HepG2 (cell line): ENCODE measurements around the gene BOD1. TPM values are rescaled to one million over a fixed set of nuclear protein-coding genes. Genes with fewer than 3 reads are reported as not detected.

Source experiments
- ADNP ChIP-seq: sonication (generic); formaldehyde crosslinking; IDR thresholded peaks from 2 replicates; pipeline ENCODE4 v1.4.0; 2020; ENCODE audit warnings: missing genetic modification reagents
- CHD2 ChIP-seq: IDR thresholded peaks from 2 replicates; pipeline ENCODE4 v1.6.1; 2011; ENCODE audit warnings: low read depth, low read length, improper control_type of control experiment
- FOXA3 ChIP-seq: IDR thresholded peaks from 2 replicates; pipeline ENCODE4 v1.6.1; 2016; ENCODE audit warnings: missing genetic modification reagents, missing compliant biosample characterization
- GABPA ChIP-seq, 2 experiments: IDR thresholded peaks; 2 replicates each; pipeline ENCODE4 v1.6.1; 2011 to 2016; ENCODE audit warnings: low read depth in 2 of 2, low read length in 1 of 2, missing biosample characterization in 1 of 2, missing genetic modification characterization in 1 of 2
- NFRKB ChIP-seq: fragments of 450-650 bp; IDR thresholded peaks from 2 replicates; pipeline ENCODE4 v1.6.1; 2017
- NR2C2 ChIP-seq: sonication (generic); formaldehyde crosslinking; IDR thresholded peaks from 2 replicates; pipeline ENCODE4 v1.4.0; 2020; ENCODE audit warnings: missing genetic modification reagents, mild to moderate bottlenecking, moderate library complexity, borderline replicate concordance
- PHF5A ChIP-seq: IDR thresholded peaks from one replicate; pipeline ENCODE4 v1.6.1; 2018; ENCODE audit warnings: low read depth, missing genetic modification reagents; ENCODE audit not compliant: unreplicated experiment
- RARG ChIP-seq: sonication (generic); formaldehyde crosslinking; IDR thresholded peaks from 2 replicates; pipeline ENCODE4 v1.4.0; 2020; ENCODE audit warnings: low read depth, mild to moderate bottlenecking, missing genetic modification reagents
- SIN3A ChIP-seq: IDR thresholded peaks from 2 replicates; pipeline ENCODE4 v1.6.1; 2011; ENCODE audit warnings: low read depth, mild to moderate bottlenecking, control low read depth, low read length, borderline replicate concordance
- SP5 ChIP-seq: IDR thresholded peaks from 2 replicates; pipeline ENCODE4 v1.6.1; 2016; ENCODE audit warnings: low read depth, borderline replicate concordance
- SSRP1 ChIP-seq: IDR thresholded peaks from 2 replicates; pipeline ENCODE4 v1.6.1; 2016; ENCODE audit warnings: control low read depth
- TRIM24 ChIP-seq: sonication (generic); formaldehyde crosslinking; IDR thresholded peaks from 2 replicates; pipeline ENCODE4 v1.8.0; 2022; ENCODE audit warnings: mild to moderate bottlenecking, missing genetic modification reagents
- ZBTB42 ChIP-seq: sonication (generic); formaldehyde crosslinking; IDR thresholded peaks from 2 replicates; pipeline ENCODE4 v1.5.0; 2020; ENCODE audit warnings: mild to moderate bottlenecking, missing genetic modification reagents
- ZFP90 ChIP-seq: sonication (generic); formaldehyde crosslinking; IDR thresholded peaks from 2 replicates; pipeline ENCODE4 v1.8.0; 2022; ENCODE audit warnings: missing genetic modification reagents, mild to moderate bottlenecking, inconsistent platforms, borderline replicate concordance
- ZNF124 ChIP-seq: sonication (generic); formaldehyde crosslinking; IDR thresholded peaks from 2 replicates; pipeline ENCODE4 v1.4.0; 2020; ENCODE audit warnings: missing genetic modification reagents
- ZNF160 ChIP-seq: sonication (generic); formaldehyde crosslinking; IDR thresholded peaks from 2 replicates; pipeline ENCODE4 v1.8.0; 2022; ENCODE audit warnings: mild to moderate bottlenecking, inconsistent platforms, missing genetic modification reagents
- ZNF280B ChIP-seq: sonication (generic); formaldehyde crosslinking; IDR thresholded peaks from 2 replicates; pipeline ENCODE4 v1.5.0; 2020; ENCODE audit warnings: missing genetic modification reagents, mild to moderate bottlenecking, borderline replicate concordance
- ZNF335 ChIP-seq: sonication (generic); formaldehyde crosslinking; IDR thresholded peaks from 2 replicates; pipeline ENCODE4 v1.4.0; 2020; ENCODE audit warnings: missing genetic modification reagents
- ZNF530 ChIP-seq: sonication (generic); formaldehyde crosslinking; IDR thresholded peaks from 2 replicates; pipeline ENCODE4 v1.5.0; 2020; ENCODE audit warnings: low read depth, mild to moderate bottlenecking, missing genetic modification reagents
- ZNF629 ChIP-seq: sonication (generic); formaldehyde crosslinking; conservative IDR thresholded peaks from 2 replicates; pipeline ENCODE4 v1.5.0; 2020; ENCODE audit warnings: missing genetic modification reagents
- ZSCAN9 ChIP-seq: IDR thresholded peaks from 2 replicates; pipeline ENCODE4 v1.6.1; 2016; ENCODE audit warnings: borderline replicate concordance
- polyA plus RNA-seq, 8 experiments: library from polyadenylated mRNA; depleted of rRNA in 3 of 8; stranded (reverse) in 7 of 8; unstranded in 1 of 8; fragments of >200 nt; fragmentation: Illumina TruSeq in 4 of 8; extraction: Trizol in 4 of 8; gene quantifications; 2 replicates each; pipeline versions ENCODE4 v1.2.1 to v1.2.3, GENCODE V29; 2011 to 2016; ENCODE audit warnings: low read depth in 4 of 8, missing spikeins in 1 of 8, mixed read lengths in 1 of 8; ENCODE audit not compliant: insufficient read depth in 1 of 8
- total RNA-seq, 5 experiments: library from RNA; depleted of rRNA; stranded (reverse); fragments of >200 nt; fragmentation: Illumina TruSeq; extraction: Trizol; gene quantifications; 2 replicates each; pipeline ENCODE4 v1.2.3, GENCODE V29; 2016; ENCODE audit warnings: low read depth in 1 of 5
- TF ChIP-seq, protein P1 (sequence below): sonication (generic); formaldehyde crosslinking; IDR thresholded peaks from 2 replicates; pipeline ENCODE4 v1.5.0; 2020; ENCODE audit warnings: missing genetic modification reagents
- TF ChIP-seq, protein P2 (sequence below): sonication (generic); formaldehyde crosslinking; IDR thresholded peaks from 2 replicates; pipeline ENCODE4 v1.8.0; 2022; ENCODE audit warnings: missing genetic modification reagents, mild to moderate bottlenecking, inconsistent platforms, borderline replicate concordance

The BOD1 gene
- total and polyA plus RNA-seq, 2 of the 13 experiments (the other 11 are each of a cell fraction or from before 2014, with no cell fraction given): 81.5 to 103 TPM

GRCh38 chr5:173616577-173617118, at the start of gene BOD1 (continued):
- TF ChIP-seq PHF5A (CRISPR knock-in tag) (no peak), ZBTB42 (CRISPR knock-in tag) (0 out of 2 replicates have a peak, but pooled peaks have one; percentile 38), SIN3A (peak; percentile 69; the same call in 1 of the 2 replicates), GABPA (IDR thresholded peaks at IDR 0.05; ENCODE audit: low read depth, low read length) (no peak; the same call in 1 of the 2 replicates), GABPA (CRISPR knock-in tag; IDR thresholded peaks at IDR 0.05; ENCODE audit: low read depth) (peak; percentile 71; the same call in 1 of the 2 replicates), ZNF124 (CRISPR knock-in tag) (peak; percentile 42), RARG (CRISPR knock-in tag) (no peak), ZNF629 (no peak), SSRP1 (CRISPR knock-in tag) (no peak), ADNP (CRISPR knock-in tag) (no peak), ZNF530 (CRISPR knock-in tag) (no peak), TRIM24 (CRISPR knock-in tag) (no peak), ZNF280B (CRISPR knock-in tag) (no peak; the same call in 1 of the 2 replicates), SP5 (CRISPR knock-in tag) (peak; percentile 88), ZNF335 (CRISPR knock-in tag) (peak; percentile 64; the same call in 1 of the 2 replicates), FOXA3 (CRISPR knock-in tag) (peak; percentile 36; the same call in 1 of the 2 replicates), ZNF160 (CRISPR knock-in tag) (no peak), NFRKB (no peak), ZFP90 (CRISPR knock-in tag) (no peak; the same call in 1 of the 2 replicates), CHD2 (peak; percentile 56; the same call in 1 of the 2 replicates), NR2C2 (CRISPR knock-in tag) (peak; percentile 88), ZSCAN9 (no peak)
- TF ChIP-seq, protein P1, sequence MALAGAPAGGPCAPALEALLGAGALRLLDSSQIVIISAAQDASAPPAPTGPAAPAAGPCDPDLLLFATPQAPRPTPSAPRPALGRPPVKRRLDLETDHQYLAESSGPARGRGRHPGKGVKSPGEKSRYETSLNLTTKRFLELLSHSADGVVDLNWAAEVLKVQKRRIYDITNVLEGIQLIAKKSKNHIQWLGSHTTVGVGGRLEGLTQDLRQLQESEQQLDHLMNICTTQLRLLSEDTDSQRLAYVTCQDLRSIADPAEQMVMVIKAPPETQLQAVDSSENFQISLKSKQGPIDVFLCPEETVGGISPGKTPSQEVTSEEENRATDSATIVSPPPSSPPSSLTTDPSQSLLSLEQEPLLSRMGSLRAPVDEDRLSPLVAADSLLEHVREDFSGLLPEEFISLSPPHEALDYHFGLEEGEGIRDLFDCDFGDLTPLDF: peak; percentile 76
- TF ChIP-seq, protein P2, sequence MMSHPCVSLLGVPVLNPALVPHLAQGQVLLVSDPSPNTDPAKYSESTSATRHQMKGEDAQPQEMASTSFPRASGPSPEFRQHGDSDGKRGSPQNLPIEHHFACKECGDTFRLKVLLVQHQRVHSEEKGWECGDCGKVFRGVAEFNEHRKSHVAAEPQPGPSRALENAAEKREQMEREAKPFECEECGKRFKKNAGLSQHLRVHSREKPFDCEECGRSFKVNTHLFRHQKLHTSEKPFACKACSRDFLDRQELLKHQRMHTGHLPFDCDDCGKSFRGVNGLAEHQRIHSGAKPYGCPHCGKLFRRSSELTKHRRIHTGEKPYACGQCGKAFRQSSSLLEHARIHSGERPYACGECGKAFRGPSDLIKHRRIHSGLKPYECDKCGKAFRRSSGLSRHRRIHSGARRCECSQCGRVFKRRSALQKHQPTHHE (CRISPR knock-in tag): no peak
